ENCODE results near the gene FNDC1. TPM values are rescaled to one million over a fixed set of nuclear protein-coding genes. Genes with fewer than 3 reads are reported as not detected.

The FNDC1 gene
- total and polyA plus RNA-seq, 3 experiments from 2014 or later, result 0.04 TPM; not detected in 1

GRCh38 chr6:159194421-159194820, 25.2 kb downstream of the FNDC1 start:
- ChIA-PET CTCF (no interaction called here), POLR2A (no interaction called here)
- H3K4me3 ChIP-seq (ENCODE audit: low read length), result no peak overlapping the region
- H3K27me3 Mint-ChIP-seq, result peaks cover 19 to 41% of the 10 kb centered on the region in 2 donors
- H3K4me1 ChIP-seq (ENCODE audit: insufficient read depth, low read length), result no peaks in the 10 kb centered on the region
- H3K27me3 ChIP-seq (ENCODE audit: insufficient read depth, low read length, poor library complexity, severe bottlenecking), result no peaks in the 10 kb centered on the region
- no peaks in the 10 kb centered on the region for H3K36me3 Mint-ChIP-seq
- H3K9me3 ChIP-seq (ENCODE audit: low read length), result no peaks in the 10 kb centered on the region
- H3K27ac Mint-ChIP-seq, result no peak overlapping the region
- H3K36me3 ChIP-seq (ENCODE audit: insufficient read depth, low read length), result no peaks in the 10 kb centered on the region
- no peak overlapping the region for H3K27ac ChIP-seq (ENCODE audit: low read depth, low read length)
- H3K9me3 Mint-ChIP-seq, result no peaks in the 10 kb centered on the region
- no peak for DNase-seq
- no peak overlapping the region for H3K4me3 Mint-ChIP-seq
- H3K4me1 Mint-ChIP-seq, result no peaks in the 10 kb centered on the region

- peak overlapping the region in 1 of 8 donors; percentile 61 for H3K27ac Mint-ChIP-seq
- no peaks in the 10 kb centered on the region for H3K9me3 Mint-ChIP-seq
- Histone ChIP-seq H3K36me3 (ENCODE audit: insufficient read depth, low read length) (no peaks in the 10 kb centered on the region), H3K27me3 (ENCODE audit: insufficient read depth, low read length, poor library complexity, severe bottlenecking) (no peaks in the 10 kb centered on the region), H3K4me3 (ENCODE audit: low read length) (no peak overlapping the region), H3K27ac (ENCODE audit: low read depth, low read length) (no peak overlapping the region), H3K9me3 (ENCODE audit: low read length) (no peaks in the 10 kb centered on the region), H3K4me1 (ENCODE audit: insufficient read depth, low read length) (no peaks in the 10 kb centered on the region)
- no peak overlapping the region for H3K4me3 Mint-ChIP-seq
- CTCF ChIA-PET, result no interaction called here
- POLR2A ChIA-PET, result no interaction called here
- DNase-seq, result no peak
- no peaks in the 10 kb centered on the region for H3K36me3 Mint-ChIP-seq
- peaks cover 20 to 46% of the 10 kb centered on the region in 2 donors for H3K27me3 Mint-ChIP-seq
- H3K4me1 Mint-ChIP-seq, result no peaks in the 10 kb centered on the region
These were observed 27.3 kb downstream of the FNDC1 start for GRCh38 chr6:159196430-159196975.

GRCh38 chr6:159197251-159197650, 28.1 kb downstream of the FNDC1 start:
- Histone ChIP-seq H3K36me3 (ENCODE audit: insufficient read depth, low read length) (no peaks in the 10 kb centered on the region), H3K27ac (ENCODE audit: low read depth, low read length) (no peak overlapping the region), H3K4me3 (ENCODE audit: low read length) (no peak overlapping the region), H3K27me3 (ENCODE audit: insufficient read depth, low read length, poor library complexity, severe bottlenecking) (no peaks in the 10 kb centered on the region), H3K9me3 (ENCODE audit: low read length) (no peaks in the 10 kb centered on the region), H3K4me1 (ENCODE audit: insufficient read depth, low read length) (no peaks in the 10 kb centered on the region)
- CTCF ChIA-PET, result no interaction called here
- Mint-ChIP-seq H3K36me3 (no peaks in the 10 kb centered on the region), H3K4me3 (no peak overlapping the region), H3K4me1 (no peaks in the 10 kb centered on the region), H3K27me3 (peaks cover 20 to 50% of the 10 kb centered on the region in 2 donors), H3K27ac (no peak overlapping the region), H3K9me3 (no peaks in the 10 kb centered on the region)
- DNase-seq, result no peak
- POLR2A ChIA-PET, result no interaction called here

GRCh38 chr6:159201336-159201735, 32.1 kb downstream of the FNDC1 start:
- Histone ChIP-seq H3K4me1 (ENCODE audit: insufficient read depth, low read length) (no peaks in the 10 kb centered on the region), H3K27ac (ENCODE audit: low read depth, low read length) (no peak overlapping the region), H3K9me3 (ENCODE audit: low read length) (no peaks in the 10 kb centered on the region), H3K4me3 (ENCODE audit: low read length) (no peak overlapping the region), H3K27me3 (ENCODE audit: insufficient read depth, low read length, poor library complexity, severe bottlenecking) (no peaks in the 10 kb centered on the region), H3K36me3 (ENCODE audit: insufficient read depth, low read length) (no peaks in the 10 kb centered on the region)
- no peaks in the 10 kb centered on the region for H3K36me3 Mint-ChIP-seq
- CTCF ChIA-PET, result no interaction called here
- peaks cover 0 to 5% (median 0%) of the 10 kb centered on the region in 3 donors for H3K4me1 Mint-ChIP-seq
- POLR2A ChIA-PET, result no interaction called here
- no peaks in the 10 kb centered on the region for H3K9me3 Mint-ChIP-seq
- no peak overlapping the region for H3K4me3 Mint-ChIP-seq
- H3K27me3 Mint-ChIP-seq, result peaks cover 23 to 46% of the 10 kb centered on the region in 2 donors
- no peak overlapping the region for H3K27ac Mint-ChIP-seq
- no peak for DNase-seq

- no peak overlapping the region for H3K4me3 Mint-ChIP-seq
- ChIA-PET CTCF (no interaction called here), POLR2A (no interaction called here)
- H3K4me1 ChIP-seq (ENCODE audit: insufficient read depth, low read length), result no peaks in the 10 kb centered on the region
- H3K36me3 Mint-ChIP-seq, result no peaks in the 10 kb centered on the region
- H3K27me3 Mint-ChIP-seq, result peaks cover 23 to 52% of the 10 kb centered on the region in 2 donors
- no peaks in the 10 kb centered on the region for H3K9me3 ChIP-seq (ENCODE audit: low read length)
- no peak overlapping the region for H3K27ac ChIP-seq (ENCODE audit: low read depth, low read length)
- H3K9me3 Mint-ChIP-seq, result no peaks in the 10 kb centered on the region
- DNase-seq, result no peak
- H3K27me3 ChIP-seq (ENCODE audit: insufficient read depth, low read length, poor library complexity, severe bottlenecking), result no peaks in the 10 kb centered on the region
- no peak overlapping the region for H3K4me3 ChIP-seq (ENCODE audit: low read length)
- peak overlapping the region in 1 of 8 donors; percentile 3 for H3K27ac Mint-ChIP-seq
- peaks cover 0 to 5% (median 0%) of the 10 kb centered on the region in 3 donors for H3K4me1 Mint-ChIP-seq
- H3K36me3 ChIP-seq (ENCODE audit: insufficient read depth, low read length), result no peaks in the 10 kb centered on the region
These were observed 34.3 kb downstream of the FNDC1 start for GRCh38 chr6:159203304-159204005.

- ChIA-PET CTCF (no interaction called here), POLR2A (no interaction called here)
- Mint-ChIP-seq H3K27ac (no peak overlapping the region), H3K27me3 (peaks cover 22 to 48% of the 10 kb centered on the region in 2 donors), H3K4me3 (no peak overlapping the region), H3K9me3 (no peaks in the 10 kb centered on the region), H3K36me3 (no peaks in the 10 kb centered on the region), H3K4me1 (peaks cover 0 to 5% (median 0%) of the 10 kb centered on the region in 3 donors)
- H3K9me3 ChIP-seq (ENCODE audit: low read length), result no peaks in the 10 kb centered on the region
- no peak for DNase-seq
- H3K27ac ChIP-seq (ENCODE audit: low read depth, low read length), result no peak overlapping the region
- H3K4me3 ChIP-seq (ENCODE audit: low read length), result no peak overlapping the region
- H3K27me3 ChIP-seq (ENCODE audit: insufficient read depth, low read length, poor library complexity, severe bottlenecking), result no peaks in the 10 kb centered on the region
- no peaks in the 10 kb centered on the region for H3K36me3 ChIP-seq (ENCODE audit: insufficient read depth, low read length)
- H3K4me1 ChIP-seq (ENCODE audit: insufficient read depth, low read length), result no peaks in the 10 kb centered on the region
These were observed 35.4 kb downstream of the FNDC1 start for GRCh38 chr6:159204605-159205004.

- H3K27me3 Mint-ChIP-seq, result peaks cover 10 to 22% of the 10 kb centered on the region in 2 donors
- H3K27me3 ChIP-seq (ENCODE audit: insufficient read depth, low read length, poor library complexity, severe bottlenecking), result no peaks in the 10 kb centered on the region
- H3K9me3 Mint-ChIP-seq, result no peaks in the 10 kb centered on the region
- ChIA-PET CTCF (no interaction called here), POLR2A (no interaction called here)
- no peaks in the 10 kb centered on the region for H3K36me3 Mint-ChIP-seq
- no peaks in the 10 kb centered on the region for H3K4me1 ChIP-seq (ENCODE audit: insufficient read depth, low read length)
- no peaks in the 10 kb centered on the region for H3K36me3 ChIP-seq (ENCODE audit: insufficient read depth, low read length)
- no peak overlapping the region for H3K4me3 Mint-ChIP-seq
- H3K4me3 ChIP-seq (ENCODE audit: low read length), result no peak overlapping the region
- DNase-seq, result no peak
- H3K27ac ChIP-seq (ENCODE audit: low read depth, low read length), result no peak overlapping the region
- peaks cover 0 to 2% (median 0%) of the 10 kb centered on the region in 3 donors for H3K4me1 Mint-ChIP-seq
- peak overlapping the region in 1 of 8 donors; percentile 40 for H3K27ac Mint-ChIP-seq
- H3K9me3 ChIP-seq (ENCODE audit: low read length), result no peaks in the 10 kb centered on the region
These were observed 42.8 kb downstream of the FNDC1 start for GRCh38 chr6:159212028-159212427.

GRCh38 chr6:159212525-159213280, 43.5 kb downstream of the FNDC1 start:
- no peak overlapping the region for H3K4me3 Mint-ChIP-seq
- H3K9me3 Mint-ChIP-seq, result no peaks in the 10 kb centered on the region
- Histone ChIP-seq H3K4me1 (ENCODE audit: insufficient read depth, low read length) (no peaks in the 10 kb centered on the region), H3K27me3 (ENCODE audit: insufficient read depth, low read length, poor library complexity, severe bottlenecking) (no peaks in the 10 kb centered on the region), H3K4me3 (ENCODE audit: low read length) (no peak overlapping the region), H3K27ac (ENCODE audit: low read depth, low read length) (no peak overlapping the region), H3K36me3 (ENCODE audit: insufficient read depth, low read length) (no peaks in the 10 kb centered on the region), H3K9me3 (ENCODE audit: low read length) (no peaks in the 10 kb centered on the region)
- H3K4me1 Mint-ChIP-seq, result peaks cover 0 to 2% (median 0%) of the 10 kb centered on the region in 3 donors
- no peak for DNase-seq
- peak overlapping the region in 1 of 8 donors; percentile 36 for H3K27ac Mint-ChIP-seq
- POLR2A ChIA-PET, result no interaction called here
- no peaks in the 10 kb centered on the region for H3K36me3 Mint-ChIP-seq
- H3K27me3 Mint-ChIP-seq, result peaks cover 10 to 20% of the 10 kb centered on the region in 2 donors
- CTCF ChIA-PET, result interaction anchor here (1.2 kb wide), 1 partner anchor 442 kb away, joined by 4 read pairs; no protein-coding TSS in a partner anchor
